Esophagus muscularis mucosa (tissue), 4 donors: ENCODE results near the gene TBC1D5. TPM values are rescaled to one million over a fixed set of nuclear protein-coding genes. Genes with fewer than 3 reads are reported as not detected.

Experiments
- DNase-seq: peaks from one replicate; pipeline ENCODE4 v3.0.0-alpha.2; 2017; ENCODE audit errors: extremely low spot score
- H3K27ac ChIP-seq, 4 donors: fragments of 200-600 bp; sonication (generic); replicated peaks in 1 of 4; 1 replicate in 3 of 4; 2 replicates in 1 of 4; pipeline ENCODE4 v1.5.1; 2016 to 2019; ENCODE audit warnings: mild to moderate bottlenecking in 1 of 4
- H3K27me3 ChIP-seq, 4 donors: fragments of 200-600 bp; sonication (generic); one replicate each; pipeline versions ENCODE4 v1.5.1 to v1.6.0; 2016 to 2019
- H3K36me3 ChIP-seq, 4 donors: fragments of 200-600 bp; sonication (generic); one replicate each; pipeline ENCODE4 v1.5.1; 2016 to 2019
- H3K4me1 ChIP-seq, 4 donors: fragments of 200-600 bp; sonication (generic); one replicate each; pipeline ENCODE4 v1.5.1; 2016 to 2019
- H3K4me3 ChIP-seq, 4 donors: fragments of 200-600 bp; sonication (generic); 1 replicate in 2 of 4; 2 replicates in 2 of 4; pipeline ENCODE4 v1.5.1; 2016 to 2019; ENCODE audit warnings: mild to moderate bottlenecking in 4 of 4, moderate library complexity in 1 of 4
- H3K9me3 ChIP-seq, 4 donors: fragments of 200-600 bp; sonication (generic); 1 replicate in 3 of 4; 2 replicates in 1 of 4; pipeline ENCODE4 v1.5.1; 2016 to 2019
- CTCF ChIP-seq, 3 experiments: fragments of 200-600 bp in 2 of 3; fragments of 450-650 bp in 1 of 3; sonication (generic) in 2 of 3; IDR thresholded peaks; one replicate each; pipeline ENCODE4 v1.5.1; 2017 to 2019; ENCODE audit warnings: antibody characterized with exemption in 3 of 3, mild to moderate bottlenecking in 2 of 3, moderate library complexity in 1 of 3
- EP300 ChIP-seq: sonication (generic); formaldehyde crosslinking; IDR thresholded peaks from one replicate; pipeline ENCODE4 v1.6.1; 2017; ENCODE audit warnings: antibody characterized with exemption
- POLR2A ChIP-seq: fragments of 450-650 bp; IDR thresholded peaks from one replicate; pipeline ENCODE4 v1.6.1; 2017; ENCODE audit warnings: antibody characterized with exemption, moderate library complexity, mild to moderate bottlenecking, low read depth
- POLR2AphosphoS5 ChIP-seq, 2 donors: sonication (generic); formaldehyde crosslinking; IDR thresholded peaks; one replicate each; pipeline ENCODE4 v1.6.1; 2017; ENCODE audit warnings: antibody characterized with exemption in 2 of 2
- WGBS: methylation state at CpG from one replicate; pipeline ENCODE4 v1.1.5; 2018; 5-methylcytosine and 5-hydroxymethylcytosine counted together
- intact Hi-C: fragments of 100-400 bp; cut with DNase I; formaldehyde crosslinking; loops from one replicate; pipeline ENCODE4 v1.15.1; 2023
- total RNA-seq, 4 donors: library from RNA; depleted of rRNA; stranded (reverse); fragments of >200 nt; gene quantifications; one replicate each; pipeline versions ENCODE4 v1.1.0 to v1.2.1, GENCODE V29; 2016

TBC1D5 gene
- total RNA-seq, 4 donors from 2014 or later: 54.0 to 83.1 (median 63.6) TPM

GRCh38 chr3:17194116-17194515 is 548.3 kb downstream of the TBC1D5 start:
- no peak for TF ChIP-seq POLR2A
- no peak for TF ChIP-seq CTCF (IDR thresholded peaks at IDR 0.05)
- TF ChIP-seq POLR2AphosphoS5 (IDR thresholded peaks at IDR 0.05): no peak
- no peak for TF ChIP-seq EP300
- H3K4me3 ChIP-seq: no peak overlapping the region
- H3K27me3 ChIP-seq: no peaks in the 10 kb centered on the region
- H3K36me3 ChIP-seq: no peaks in the 10 kb centered on the region
- intact Hi-C loops: no loop called here
- H3K4me1 ChIP-seq: peaks cover 0 to 21% (median 15%) of the 10 kb centered on the region in 4 donors
- H3K27ac ChIP-seq: no peak overlapping the region
- no peaks in the 10 kb centered on the region for H3K9me3 ChIP-seq
- WGBS: 97% methylated on average over 5 of the region's 5 CpGs
- no peak for DNase-seq

- Histone ChIP-seq H3K27me3 (no peaks in the 10 kb centered on the region), H3K36me3 (no peaks in the 10 kb centered on the region), H3K9me3 (no peaks in the 10 kb centered on the region), H3K27ac (no peak overlapping the region), H3K4me1 (peaks cover 0 to 32% (median 25%) of the 10 kb centered on the region in 4 donors), H3K4me3 (no peak overlapping the region)
- TF ChIP-seq POLR2A: no peak
- WGBS: 90% methylated on average over 2 of the region's 2 CpGs
- DNase-seq: no peak
- intact Hi-C loops: no loop called here
Measured at GRCh38 chr3:17192995-17193394, 549.4 kb downstream of the TBC1D5 start.

- intact Hi-C loops: no loop called here
- no peak for DNase-seq
- Histone ChIP-seq H3K27ac (no peak overlapping the region), H3K36me3 (no peaks in the 10 kb centered on the region), H3K27me3 (no peaks in the 10 kb centered on the region), H3K4me3 (no peak overlapping the region), H3K4me1 (peaks cover 0 to 23% (median 17%) of the 10 kb centered on the region in 4 donors), H3K9me3 (no peaks in the 10 kb centered on the region)
- WGBS: 72% methylated on average over 7 of the region's 7 CpGs
- no peak for TF ChIP-seq EP300
- no peak for TF ChIP-seq POLR2A
- no peak for TF ChIP-seq CTCF (IDR thresholded peaks at IDR 0.05)
- peak in 1 of 2 donors; percentile 6 for TF ChIP-seq POLR2AphosphoS5 (IDR thresholded peaks at IDR 0.05)
Measured at GRCh38 chr3:17190353-17191078, 551.9 kb downstream of the TBC1D5 start.

- Histone ChIP-seq H3K9me3 (no peaks in the 10 kb centered on the region), H3K4me1 (peaks cover 0 to 15% (median 12%) of the 10 kb centered on the region in 4 donors), H3K27me3 (no peaks in the 10 kb centered on the region), H3K4me3 (no peak overlapping the region), H3K27ac (no peak overlapping the region), H3K36me3 (peaks cover 0 to 18% (median 0%) of the 10 kb centered on the region in 4 donors)
- no peak for DNase-seq
- intact Hi-C loops: no loop called here
- TF ChIP-seq POLR2AphosphoS5 (IDR thresholded peaks at IDR 0.05): no peak
- TF ChIP-seq CTCF (IDR thresholded peaks at IDR 0.05): no peak
- no peak for TF ChIP-seq EP300
- no peak for TF ChIP-seq POLR2A
- WGBS: 40% methylated on average over 1 of the region's 1 CpG
Measured at GRCh38 chr3:17188378-17188777, 554.1 kb downstream of the TBC1D5 start.

GRCh38 chr3:17187589-17188184 is 554.7 kb downstream of the TBC1D5 start:
- 75% methylated on average over 6 of the region's 6 CpGs for WGBS
- no peak overlapping the region for H3K27ac ChIP-seq
- DNase-seq: no peak

More at GRCh38 chr3:17187589-17188184, 554.7 kb downstream of the TBC1D5 start:
- Histone ChIP-seq H3K4me1 (peaks cover 0 to 15% (median 12%) of the 10 kb centered on the region in 4 donors), H3K4me3 (no peak overlapping the region), H3K27me3 (no peaks in the 10 kb centered on the region), H3K36me3 (peaks cover 0 to 25% (median 0%) of the 10 kb centered on the region in 4 donors), H3K9me3 (no peaks in the 10 kb centered on the region)
- TF ChIP-seq CTCF (IDR thresholded peaks at IDR 0.05) (no peak), POLR2A (no peak), POLR2AphosphoS5 (IDR thresholded peaks at IDR 0.05) (no peak), EP300 (no peak)
- intact Hi-C loops: no loop called here
